Gastroesophageal sphincter (tissue), 4 donors: Measurements from ENCODE around the gene ZNF318. TPM values are rescaled to one million over a fixed set of nuclear protein-coding genes. Genes with fewer than 3 reads are reported as not detected.
A peak's percentile ranks its signal among the peaks of the same experiment; 100 is the strongest.

Experiments
- ATAC-seq: fragments of 150-250 bp; one replicate; pipeline ENCODE4 v1.9.1; 2016; ENCODE audit warnings: mild to moderate bottlenecking, moderate library complexity
- H3K27ac ChIP-seq, 4 donors: fragments of 200-600 bp; sonication (generic) in 3 of 4; 1 replicate in 3 of 4; 2 replicates in 1 of 4; pipeline ENCODE4 v1.5.1; 2016 to 2019
- H3K27me3 ChIP-seq: fragments of 200-600 bp; sonication (generic); one replicate; pipeline ENCODE4 v1.5.1; 2019
- H3K36me3 ChIP-seq, 2 donors: fragments of 200-600 bp; sonication (generic); one replicate each; pipeline ENCODE4 v1.5.1; 2019; ENCODE audit warnings: control low read depth in 1 of 2
- H3K4me1 ChIP-seq, 3 donors: fragments of 200-600 bp; sonication (generic); 1 replicate in 2 of 3; 2 replicates in 1 of 3; pipeline ENCODE4 v1.5.1; 2016 to 2019; ENCODE audit warnings: control low read depth in 2 of 3
- H3K4me3 ChIP-seq, 2 donors: fragments of 200-600 bp; sonication (generic); one replicate each; pipeline ENCODE4 v1.5.1; 2019; ENCODE audit warnings: mild to moderate bottlenecking in 1 of 2, moderate library complexity in 1 of 2
- H3K9me3 ChIP-seq, 3 donors: fragments of 200-600 bp; sonication (generic); one replicate each; pipeline ENCODE4 v1.5.1; 2017 to 2019; ENCODE audit warnings: control low read depth in 2 of 3
- EP300 ChIP-seq: sonication (generic); formaldehyde crosslinking; IDR thresholded peaks from one replicate; pipeline ENCODE4 v1.6.1; 2017; ENCODE audit warnings: antibody characterized with exemption, mild to moderate bottlenecking
- POLR2A ChIP-seq, 2 donors: fragments of 450-650 bp; IDR thresholded peaks; one replicate each; pipeline ENCODE4 v1.6.1; 2017; ENCODE audit warnings: antibody characterized with exemption in 2 of 2, mild to moderate bottlenecking in 2 of 2, moderate library complexity in 1 of 2
- POLR2AphosphoS5 ChIP-seq: sonication (generic); formaldehyde crosslinking; IDR thresholded peaks from one replicate; pipeline ENCODE4 v1.6.1; 2017; ENCODE audit warnings: antibody characterized with exemption
- WGBS, 2 donors: methylation state at CpG; one replicate each; pipeline ENCODE4 v1.1.5; 2018; ENCODE audit warnings: low coverage in 1 of 2; 5-methylcytosine and 5-hydroxymethylcytosine counted together
- total RNA-seq, 4 donors: library from RNA; depleted of rRNA; stranded (reverse); fragments of >200 nt; gene quantifications; one replicate each; pipeline ENCODE4 v1.1.0, GENCODE V29; 2016
- TF ChIP-seq, protein P1 (sequence below), 4 experiments: fragments of 200-600 bp in 2 of 4; fragments of 450-650 bp in 2 of 4; sonication (generic) in 1 of 4; IDR thresholded peaks; one replicate each; pipeline ENCODE4 v1.5.1; 2017 to 2019; ENCODE audit warnings: antibody characterized with exemption in 4 of 4, mild to moderate bottlenecking in 2 of 4, moderate library complexity in 2 of 4

ZNF318 gene
- total RNA-seq, 4 donors from 2014 or later, result 11.7 to 22.1 (median 18.4) TPM

DNA sequence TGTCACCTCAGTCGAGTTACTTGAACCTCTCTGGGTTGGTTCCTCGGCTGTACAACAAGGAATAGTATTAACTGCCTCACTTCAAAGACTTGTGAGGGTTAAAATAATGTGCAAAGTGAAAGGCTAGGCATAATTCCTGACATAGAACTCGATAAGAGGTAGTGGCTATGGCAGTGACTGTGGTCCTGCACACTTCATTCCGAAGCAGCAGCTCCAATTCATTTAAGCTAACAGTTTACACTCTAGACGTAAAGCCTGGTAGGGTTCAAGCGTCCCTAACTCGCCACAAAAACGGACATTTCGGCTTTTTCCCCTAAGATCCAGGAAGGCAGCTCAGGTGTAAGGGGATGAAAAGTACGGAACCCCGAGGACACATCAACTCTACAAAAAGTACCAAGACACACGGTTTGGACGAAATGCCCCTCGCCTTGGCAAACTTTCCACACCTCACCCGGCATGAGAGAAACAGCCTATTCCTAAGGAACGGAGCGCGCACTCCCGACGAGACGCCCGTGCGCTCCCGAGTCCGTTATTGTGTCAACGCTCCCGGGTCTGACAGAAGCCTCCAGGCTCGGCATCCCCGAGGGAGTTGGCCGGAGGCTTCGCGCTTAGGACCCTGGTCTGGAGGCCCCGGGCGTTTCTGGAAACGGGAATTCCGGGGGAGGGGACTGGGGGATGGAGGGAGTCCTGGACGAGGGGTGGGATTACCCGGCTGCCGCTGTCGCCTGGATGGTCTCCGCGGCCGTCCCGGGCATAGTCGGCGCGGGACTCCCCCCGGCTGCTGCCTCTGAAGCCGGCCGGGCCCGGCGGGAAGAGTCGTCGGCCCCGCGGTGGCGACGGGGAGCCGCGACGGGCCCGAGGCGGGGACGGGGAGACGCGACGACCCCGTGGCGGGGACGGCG, 937 bp downstream of the ZNF318 start:
- no peaks in the 10 kb centered on the region for H3K27me3 ChIP-seq
- H3K9me3 ChIP-seq, result no peaks in the 10 kb centered on the region
- TF ChIP-seq POLR2A (IDR thresholded peaks at IDR 0.05), result no peak
- TF ChIP-seq, protein P1, sequence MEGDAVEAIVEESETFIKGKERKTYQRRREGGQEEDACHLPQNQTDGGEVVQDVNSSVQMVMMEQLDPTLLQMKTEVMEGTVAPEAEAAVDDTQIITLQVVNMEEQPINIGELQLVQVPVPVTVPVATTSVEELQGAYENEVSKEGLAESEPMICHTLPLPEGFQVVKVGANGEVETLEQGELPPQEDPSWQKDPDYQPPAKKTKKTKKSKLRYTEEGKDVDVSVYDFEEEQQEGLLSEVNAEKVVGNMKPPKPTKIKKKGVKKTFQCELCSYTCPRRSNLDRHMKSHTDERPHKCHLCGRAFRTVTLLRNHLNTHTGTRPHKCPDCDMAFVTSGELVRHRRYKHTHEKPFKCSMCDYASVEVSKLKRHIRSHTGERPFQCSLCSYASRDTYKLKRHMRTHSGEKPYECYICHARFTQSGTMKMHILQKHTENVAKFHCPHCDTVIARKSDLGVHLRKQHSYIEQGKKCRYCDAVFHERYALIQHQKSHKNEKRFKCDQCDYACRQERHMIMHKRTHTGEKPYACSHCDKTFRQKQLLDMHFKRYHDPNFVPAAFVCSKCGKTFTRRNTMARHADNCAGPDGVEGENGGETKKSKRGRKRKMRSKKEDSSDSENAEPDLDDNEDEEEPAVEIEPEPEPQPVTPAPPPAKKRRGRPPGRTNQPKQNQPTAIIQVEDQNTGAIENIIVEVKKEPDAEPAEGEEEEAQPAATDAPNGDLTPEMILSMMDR (IDR thresholded peaks at IDR 0.05), result no peak
- no peak for TF ChIP-seq EP300
- no peak for TF ChIP-seq POLR2AphosphoS5
- peak overlapping the region; percentile 47 to 93 (median 90) for H3K27ac ChIP-seq
- peaks cover 0 to 21% of the 10 kb centered on the region in 2 donors for H3K36me3 ChIP-seq
- H3K4me1 ChIP-seq, result peaks cover 2 to 31% (median 5%) of the 10 kb centered on the region in 3 donors
- ATAC-seq, result peak; percentile 14
- WGBS, 2 donors, result 0 to 2% methylated on average over 8 to 12 of the region's 71 CpGs
- peak overlapping the region; percentile 70 to 80 for H3K4me3 ChIP-seq

DNA sequence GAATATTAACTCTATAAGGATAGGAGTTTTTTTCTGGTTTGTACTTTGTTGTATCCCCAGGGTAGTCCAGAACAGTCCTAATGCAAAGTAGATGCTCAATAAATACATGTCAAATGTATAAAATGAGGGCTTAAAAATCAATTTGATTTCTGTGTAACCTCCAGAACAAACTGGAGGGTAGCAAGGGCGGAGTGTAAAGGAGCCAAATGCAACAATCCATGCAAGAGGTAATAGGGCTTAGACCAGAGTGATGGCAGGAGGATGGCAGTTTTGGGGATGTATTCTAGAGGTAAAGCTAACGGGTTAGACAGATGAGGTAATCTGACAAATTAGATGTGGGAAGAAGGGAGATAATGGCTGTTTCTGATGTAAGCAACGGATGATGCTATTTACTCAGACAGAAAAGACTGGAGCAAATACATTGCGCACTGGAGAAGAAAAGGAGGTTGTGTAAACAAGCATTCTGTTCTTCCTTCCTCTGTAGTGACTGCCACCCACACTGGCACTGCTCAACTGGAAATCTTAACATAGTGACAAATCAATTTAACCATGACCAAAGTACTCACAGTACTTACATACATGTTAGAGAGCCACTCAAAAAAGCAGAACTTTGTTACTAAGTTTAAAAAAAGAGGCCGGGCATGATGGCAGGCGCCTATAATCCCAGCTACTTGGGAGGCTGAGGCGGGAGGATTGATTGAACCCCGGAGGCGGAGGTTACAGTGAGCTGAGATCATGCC, 2.0 kb downstream of the ZNF318 start:
- TF ChIP-seq POLR2A (IDR thresholded peaks at IDR 0.05) (no peak), POLR2AphosphoS5 (no peak), EP300 (no peak)
- TF ChIP-seq, protein P1 (IDR thresholded peaks at IDR 0.05), result no peak
- Histone ChIP-seq H3K4me3 (peak overlapping the region in 1 of 2 donors; percentile 80), H3K9me3 (no peaks in the 10 kb centered on the region), H3K4me1 (peaks cover 2 to 31% (median 5%) of the 10 kb centered on the region in 3 donors), H3K36me3 (peaks cover 0 to 32% of the 10 kb centered on the region in 2 donors), H3K27ac (no peak overlapping the region), H3K27me3 (no peaks in the 10 kb centered on the region)
- ATAC-seq, result no peak
- WGBS, 2 donors, result 72 to 84% methylated on average over 8 of the region's 9 CpGs

DNA sequence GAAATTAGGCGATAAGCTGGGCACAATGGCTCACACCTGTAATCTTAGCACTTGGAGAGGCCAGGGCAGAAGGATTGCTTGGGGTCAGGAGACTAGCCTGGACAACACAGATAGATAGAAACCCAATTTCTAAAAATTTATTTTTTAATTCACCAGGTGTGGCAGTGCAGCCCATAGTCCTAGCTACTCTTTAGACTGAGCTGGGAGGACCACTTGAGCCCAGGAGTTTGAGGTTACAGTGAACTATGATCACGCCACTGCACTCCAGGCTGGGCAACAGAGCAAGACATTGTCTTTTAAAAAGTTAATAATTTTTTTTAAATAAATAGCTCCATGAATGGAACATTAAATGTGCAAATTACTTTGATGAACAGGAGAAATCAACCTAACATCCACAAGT, 8.2 kb downstream of the ZNF318 start:
- Histone ChIP-seq H3K4me1 (peaks cover 0 to under 1% (median 0%) of the 10 kb centered on the region in 3 donors), H3K9me3 (no peaks in the 10 kb centered on the region), H3K36me3 (peaks cover 0 to 91% of the 10 kb centered on the region in 2 donors), H3K27me3 (no peaks in the 10 kb centered on the region), H3K27ac (no peak overlapping the region), H3K4me3 (no peak overlapping the region)
- no peak for ATAC-seq
- WGBS, 2 donors, result 84 to 100% methylated on average over 2 of the region's 2 CpGs
- no peak for TF ChIP-seq POLR2AphosphoS5

DNA sequence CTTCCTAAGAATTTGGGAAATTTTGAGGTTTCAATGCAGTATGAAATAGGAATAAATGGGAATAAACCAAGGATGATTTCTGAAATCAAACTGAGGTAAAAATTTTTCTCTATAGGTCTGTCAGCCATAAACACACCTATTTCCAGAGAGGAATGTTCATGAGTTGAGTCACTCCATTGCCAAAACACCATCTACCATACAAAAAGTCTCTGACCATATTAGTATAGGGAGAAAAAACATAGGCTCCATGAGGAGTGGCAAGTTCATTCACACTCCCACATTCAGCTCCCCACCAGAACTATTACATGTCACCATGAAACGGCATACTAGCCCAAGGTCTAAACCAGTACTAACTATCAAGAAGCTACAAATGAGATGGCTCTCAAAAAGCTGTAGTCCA, 9.6 kb downstream of the ZNF318 start:
- Histone ChIP-seq H3K9me3 (no peaks in the 10 kb centered on the region), H3K27ac (no peak overlapping the region), H3K4me3 (no peak overlapping the region), H3K4me1 (no peaks in the 10 kb centered on the region), H3K36me3 (peaks cover 3 to 98% of the 10 kb centered on the region in 2 donors), H3K27me3 (no peaks in the 10 kb centered on the region)
- ATAC-seq, result no peak
- 100% methylated on average over 1 of the region's 1 CpG; no CpG with 5 or more reads in 1 of the 2 donors for WGBS, 2 donors
- TF ChIP-seq EP300, result no peak
- TF ChIP-seq POLR2A (IDR thresholded peaks at IDR 0.05), result no peak
- TF ChIP-seq, protein P1 (IDR thresholded peaks at IDR 0.05), result no peak
- TF ChIP-seq POLR2AphosphoS5, result no peak

DNA sequence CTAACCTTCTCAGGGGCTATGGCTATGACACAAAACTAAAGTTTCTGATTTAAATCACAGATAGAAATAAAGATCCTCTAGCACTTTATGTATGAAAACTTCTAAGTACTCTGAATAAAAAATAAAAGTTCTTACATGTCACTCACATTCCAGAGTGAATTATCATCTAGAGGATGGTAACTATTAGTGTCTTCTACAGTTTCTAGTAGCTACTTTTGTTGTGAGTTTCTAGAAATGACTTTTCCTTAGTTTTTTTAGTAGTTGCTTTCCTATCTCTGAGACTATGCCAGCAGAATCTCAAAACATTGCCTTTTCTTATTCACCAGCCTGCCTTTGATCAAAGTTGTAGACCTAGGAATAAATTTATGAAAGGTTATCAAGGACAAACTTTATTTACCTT, 10.1 kb downstream of the ZNF318 start:
- Histone ChIP-seq H3K27me3 (no peaks in the 10 kb centered on the region), H3K4me3 (no peak overlapping the region), H3K9me3 (no peaks in the 10 kb centered on the region), H3K4me1 (no peaks in the 10 kb centered on the region), H3K36me3 (peaks cover 3 to 98% of the 10 kb centered on the region in 2 donors), H3K27ac (no peak overlapping the region)
- TF ChIP-seq POLR2A (IDR thresholded peaks at IDR 0.05), result no peak
- ATAC-seq, result no peak
